GM15510 (cell line): Measurements from ENCODE around the gene FBL.
A peak's percentile ranks its signal among the peaks of the same experiment; 100 is the strongest.

Experiments used
- POLR2A ChIP-seq: IDR thresholded peaks from 3 replicates; pipeline ENCODE4 v1.6.1; 2011; ENCODE audit warnings: borderline replicate concordance; ENCODE audit not compliant: insufficient read length; ENCODE audit errors: extremely low read depth

The FBL gene

DNA sequence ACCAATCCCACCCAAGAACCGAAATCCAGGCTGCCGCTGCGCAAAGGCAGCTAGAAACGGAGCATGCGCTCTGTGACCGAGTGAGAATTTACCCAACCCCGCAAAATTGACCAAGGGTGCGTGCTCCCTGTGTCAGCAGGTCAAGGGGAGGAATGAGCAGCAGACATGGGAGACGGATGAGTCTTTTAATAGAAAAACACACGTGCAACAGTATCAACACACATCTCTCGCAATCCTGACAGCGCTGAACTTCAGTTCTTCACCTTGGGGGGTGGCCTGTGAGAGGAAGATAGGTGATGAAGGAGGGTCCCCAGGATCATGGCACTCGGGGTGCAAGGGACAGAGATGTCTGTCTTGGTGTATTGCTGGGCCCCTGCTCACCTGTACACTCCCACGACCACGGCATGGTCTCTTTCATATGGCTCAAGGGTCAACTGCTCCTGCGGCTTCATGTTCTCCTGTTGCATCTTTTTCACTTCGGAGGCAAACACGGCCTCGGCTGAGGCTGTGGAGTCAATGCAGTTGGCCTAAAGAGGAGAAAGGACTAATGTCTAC, 11.8 kb downstream of the FBL start:
- TF ChIP-seq POLR2A = no peak

- peak; percentile 38 for TF ChIP-seq POLR2A
These were observed 12.5 kb downstream of the FBL start, which contains the start of gene DYRK1B for GRCh38 chr19:39833464-39834286. TSS of gene DYRK1B (minus strand) at chr19:39834162. CDS start at chr19:39831867, 2,295 bp downstream.

DNA sequence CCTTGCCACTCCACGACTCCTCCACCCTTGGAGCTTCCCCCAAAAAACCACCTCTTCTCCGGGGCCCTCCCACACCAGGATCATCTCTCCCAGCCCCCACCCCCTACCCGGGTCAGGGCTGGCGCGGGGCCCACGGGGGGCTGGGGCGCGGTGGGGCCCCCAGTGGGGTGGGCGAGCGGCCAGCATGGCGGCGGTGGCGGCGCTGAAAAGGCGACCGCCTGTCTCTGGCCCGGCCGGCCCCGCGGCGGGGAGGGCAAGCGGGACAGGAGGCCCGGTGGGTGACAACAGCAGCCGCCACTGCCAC, 13.1 kb downstream of the FBL start:
- TF ChIP-seq POLR2A = no peak

- no peak for TF ChIP-seq POLR2A
These were observed 13.7 kb downstream of the FBL start for GRCh38 chr19:39832341-39833083.

- TF ChIP-seq POLR2A = no peak
These were observed 14.5 kb downstream of the FBL start for GRCh38 chr19:39831679-39832078.

- TF ChIP-seq POLR2A = no peak
These were observed 15.3 kb downstream of the FBL start for GRCh38 chr19:39830847-39831246.

DNA sequence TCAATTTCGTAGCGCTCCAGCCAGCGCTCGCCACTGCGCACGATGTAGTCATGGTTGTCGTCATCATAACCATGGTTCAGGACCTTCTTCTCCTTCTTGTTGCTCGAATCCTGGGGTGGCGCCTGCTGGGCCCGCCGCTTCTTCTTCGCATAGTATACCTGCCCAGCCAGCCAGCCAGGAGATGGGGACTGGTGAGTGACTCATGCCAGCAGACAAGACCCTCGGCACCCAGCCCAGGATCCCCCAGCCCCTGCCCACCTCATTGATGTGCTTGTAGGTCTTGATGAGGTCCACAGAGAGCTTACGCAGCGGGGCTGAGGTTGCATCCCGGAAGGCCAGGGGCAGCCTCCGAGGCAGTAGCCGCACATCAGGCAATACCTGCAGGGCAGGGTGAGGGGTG, 15.8 kb downstream of the FBL start:
- no peak for TF ChIP-seq POLR2A

DNA sequence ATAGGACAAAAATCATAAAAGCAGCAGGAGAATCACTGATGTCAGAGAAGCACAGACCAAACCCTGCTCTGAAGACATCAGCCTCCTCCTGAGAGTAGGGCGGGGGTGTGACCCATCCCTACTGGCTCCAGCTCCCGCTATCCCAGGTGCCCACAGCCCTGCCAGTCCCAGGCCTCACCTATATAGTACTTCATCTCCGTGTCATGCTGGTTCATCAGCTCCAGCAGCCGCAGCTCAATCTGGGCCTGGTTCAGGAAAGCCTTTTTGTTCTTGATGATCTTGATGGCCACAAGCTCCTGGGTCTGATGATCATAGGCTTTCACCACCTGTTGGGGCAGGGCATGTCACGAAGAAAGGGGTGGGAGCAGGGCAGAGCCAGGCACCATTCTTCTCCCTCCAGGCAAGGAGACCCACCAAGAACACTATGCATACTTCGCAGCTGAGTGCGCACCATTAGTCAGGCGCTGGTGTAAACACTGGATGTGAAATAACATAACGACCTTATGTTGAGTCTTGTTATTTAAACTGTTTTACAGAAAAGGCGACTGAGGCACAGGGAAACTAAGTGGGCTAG, 16.4 kb downstream of the FBL start:
- no peak for TF ChIP-seq POLR2A

DNA sequence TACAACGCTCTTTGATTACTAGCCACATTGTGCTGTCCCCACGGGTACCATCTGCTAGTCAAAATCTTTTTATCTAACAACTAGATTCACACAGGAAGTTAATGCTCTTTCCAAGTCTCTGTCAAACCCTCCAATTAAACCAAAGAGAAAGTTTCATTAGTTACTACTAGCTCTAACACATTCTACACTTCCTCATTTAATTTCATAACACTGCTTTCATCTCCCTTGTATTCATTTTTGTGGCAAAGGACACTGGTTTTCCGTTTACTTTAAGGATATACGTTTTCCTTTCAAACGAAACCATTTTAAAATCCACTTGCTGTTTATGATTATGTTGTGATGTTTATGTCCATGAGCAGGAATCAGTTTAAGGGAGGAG, 17.5 kb downstream of the FBL start:
- no peak for TF ChIP-seq POLR2A

GRCh38 chr19:39828015-39828653, 18.0 kb downstream of the FBL start:
- TF ChIP-seq POLR2A = no peak

DNA sequence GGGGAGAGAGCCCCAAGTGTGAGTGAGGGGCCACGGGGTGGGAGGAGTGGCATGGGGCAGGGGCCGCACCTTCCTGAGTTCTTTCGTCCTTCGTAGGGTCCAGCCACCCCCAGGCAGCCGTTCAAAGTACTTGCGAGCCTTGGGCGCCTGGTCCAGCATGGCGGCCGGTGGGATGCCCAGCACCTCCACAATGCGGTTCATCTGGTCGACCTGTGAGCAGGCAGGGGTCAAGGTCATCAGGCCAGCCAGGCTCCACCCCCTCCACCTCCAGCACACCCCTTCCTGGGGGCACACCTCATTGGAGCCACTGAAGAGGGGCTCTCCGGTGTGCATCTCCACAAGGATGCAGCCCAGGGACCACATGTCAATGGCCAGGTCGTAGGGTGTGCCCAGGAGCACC, 19.0 kb downstream of the FBL start:
- TF ChIP-seq POLR2A = no peak

DNA sequence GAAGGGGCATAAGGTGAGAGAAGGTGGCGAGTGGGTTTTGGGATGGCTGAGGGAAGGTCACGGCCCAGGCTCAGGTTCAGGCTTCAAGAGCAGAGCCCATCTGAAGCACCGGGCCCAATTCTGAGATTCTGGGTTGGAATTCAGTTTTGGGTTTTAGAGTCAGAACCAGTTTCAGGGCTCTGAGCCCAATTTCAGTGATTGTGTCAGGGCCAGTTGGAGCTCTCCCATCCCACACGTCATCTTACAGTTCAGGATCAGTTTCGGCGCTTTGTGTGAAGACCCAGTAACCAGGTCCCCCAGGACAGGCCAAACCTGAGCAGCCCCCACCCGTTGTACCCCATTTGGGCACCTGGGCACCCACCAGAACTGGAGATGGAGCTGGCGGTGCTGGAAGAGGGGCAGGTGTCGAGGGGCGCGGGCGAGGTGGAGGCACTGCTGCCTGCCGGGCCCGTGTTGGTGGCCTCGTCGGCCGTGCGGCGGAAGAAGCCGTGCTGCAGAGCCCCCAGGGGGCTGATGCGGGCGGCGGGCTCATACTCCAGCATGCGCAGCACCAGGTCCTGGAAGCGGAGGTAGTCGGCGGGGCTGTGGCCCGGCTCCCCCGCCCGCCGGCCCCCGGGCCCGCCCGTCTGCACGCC, 19.8 kb downstream of the FBL start:
- no peak for TF ChIP-seq POLR2A

DNA sequence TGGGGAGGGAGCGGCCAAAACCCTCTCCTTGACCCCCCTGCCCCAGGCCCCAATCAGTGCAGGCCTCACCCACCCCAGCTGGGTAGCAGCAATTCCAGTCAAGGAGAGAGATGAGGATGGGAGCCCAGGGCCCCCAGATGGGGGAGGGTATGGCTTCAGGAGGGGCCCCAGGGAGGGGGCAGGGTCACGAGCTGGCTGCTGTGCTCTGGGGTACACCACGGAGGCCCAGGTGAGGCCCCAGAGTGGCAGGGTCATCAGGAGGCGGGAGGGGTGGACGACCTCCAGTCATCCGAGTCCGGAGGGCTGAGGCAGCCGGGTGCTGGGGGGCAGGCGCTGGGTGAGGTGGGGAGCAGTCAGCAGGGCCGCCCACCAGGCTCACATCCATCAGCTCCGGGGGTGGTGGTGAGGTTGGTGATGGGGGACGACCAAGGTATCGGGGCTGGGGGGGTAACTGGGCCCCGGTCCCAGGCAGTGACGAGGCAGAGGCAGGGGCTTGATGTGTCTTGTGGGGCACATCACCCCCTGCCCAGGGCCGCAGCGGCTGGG, 20.6 kb downstream of the FBL start:
- TF ChIP-seq POLR2A = no peak

- TF ChIP-seq POLR2A = no peak
These were observed 21.1 kb downstream of the FBL start for GRCh38 chr19:39825093-39825463.
